Stimulated activated CD8-positive, alpha-beta memory T cell treated with anti-CD3 and anti-CD28 coated beads, Interleukin-15, amount 100 ng/mL, for 1 hour (primary cell): Measurements from ENCODE around the gene SMC3.
A peak's percentile ranks its signal among the peaks of the same experiment; 100 is the strongest.
"Not testable (repeated sequence)": the region's sequence is repeated elsewhere in the genome, so short reads cannot be mapped to it uniquely, and the experiment has no call there.

Source experiments
- DNase-seq: peaks from one replicate; pipeline ENCODE4 v3.0.0-alpha.2; 2020; ENCODE audit warnings: low read depth

The SMC3 gene

GRCh38 chr10:110567201-110568054, at the start of gene SMC3:
Gene SMC3 (plus strand): TSS chr10:110567695. CDS start chr10:110567817, 122 bp downstream.
- peak; percentile 82 for DNase-seq

- DNase-seq: no peak
These were observed 45.0 kb upstream of the SMC3 start for GRCh38 chr10:110522365-110522988.

- DNase-seq: no peak
These were observed 43.8 kb upstream of the SMC3 start for GRCh38 chr10:110523736-110524135.

- no peak for DNase-seq
These were observed 43.2 kb upstream of the SMC3 start for GRCh38 chr10:110524179-110524858.

- no peak for DNase-seq
These were observed 42.6 kb upstream of the SMC3 start for GRCh38 chr10:110524859-110525232.

GRCh38 chr10:110525349-110526260, 41.9 kb upstream of the SMC3 start:
- no peak for DNase-seq

- DNase-seq: no peak
These were observed 39.7 kb upstream of the SMC3 start for GRCh38 chr10:110527731-110528171.

GRCh38 chr10:110528224-110528996, 39.1 kb upstream of the SMC3 start:
- DNase-seq: no peak

- not testable (repeated sequence) for DNase-seq
These were observed 38.4 kb upstream of the SMC3 start for GRCh38 chr10:110528997-110529524.

GRCh38 chr10:110529596-110530011, 37.9 kb upstream of the SMC3 start:
- no peak for DNase-seq

- no peak for DNase-seq
These were observed 37.2 kb upstream of the SMC3 start for GRCh38 chr10:110530131-110530831.

GRCh38 chr10:110531687-110532086, 35.8 kb upstream of the SMC3 start:
- no peak for DNase-seq

- not testable (repeated sequence) for DNase-seq
These were observed 34.9 kb upstream of the SMC3 start for GRCh38 chr10:110532628-110533027.

- DNase-seq: no peak
These were observed 34.3 kb upstream of the SMC3 start for GRCh38 chr10:110533149-110533548.

- no peak for DNase-seq
These were observed 32.9 kb upstream of the SMC3 start for GRCh38 chr10:110534571-110534970.

GRCh38 chr10:110535958-110536891, 31.3 kb upstream of the SMC3 start:
- no peak for DNase-seq

- DNase-seq: no peak
These were observed 28.4 kb upstream of the SMC3 start for GRCh38 chr10:110539091-110539490.

GRCh38 chr10:110540031-110540430, 27.5 kb upstream of the SMC3 start:
- no peak for DNase-seq
